OCI-LY1 (cell line): ENCODE results near the gene ATP11A.

Source experiments
- H2AFZ ChIP-seq: fragments of 200-600 bp; sonication (generic), shearing (Covaris generic); 2 replicates; pipeline ENCODE4 v1.6.0; 2014; ENCODE audit warnings: antibody characterized with exemption, mild to moderate bottlenecking, low read length
- H3F3A ChIP-seq: fragments of 200-600 bp; sonication (generic), shearing (Covaris generic); 2 replicates; pipeline ENCODE4 v1.6.0; 2014; ENCODE audit warnings: mild to moderate bottlenecking, antibody characterized with exemption, low read length, moderate library complexity; ENCODE audit not compliant: insufficient read depth
- H3K27ac ChIP-seq: fragments of 200-600 bp; sonication (generic); 2 replicates; pipeline ENCODE4 v1.5.1; 2014; ENCODE audit warnings: low read length, mixed run types, mild to moderate bottlenecking, low read depth; ENCODE audit not compliant: poor library complexity, severe bottlenecking
- H3K27me3 ChIP-seq: fragments of 200-600 bp; sonication (generic); 2 replicates; pipeline ENCODE4 v1.6.0; 2014; ENCODE audit warnings: antibody characterized with exemption, mild to moderate bottlenecking, low read length, moderate library complexity; ENCODE audit not compliant: insufficient read depth
- H3K36me3 ChIP-seq: fragments of 200-600 bp; sonication (generic); 2 replicates; pipeline ENCODE4 v1.6.1; 2014; ENCODE audit warnings: mild to moderate bottlenecking, antibody characterized with exemption, low read length, moderate library complexity, mixed read lengths; ENCODE audit not compliant: insufficient read depth
- H3K4me1 ChIP-seq: fragments of 200-600 bp; sonication (generic); 2 replicates; pipeline ENCODE4 v1.5.1; 2014; ENCODE audit warnings: mild to moderate bottlenecking, low read length, moderate library complexity; ENCODE audit not compliant: insufficient read depth, severe bottlenecking
- H3K4me2 ChIP-seq: fragments of 200-600 bp; sonication (generic), shearing (Covaris generic); 2 replicates; pipeline ENCODE4 v1.6.1; 2014; ENCODE audit warnings: low read length
- H3K4me3 ChIP-seq: fragments of 200-600 bp; sonication (generic); 2 replicates; pipeline ENCODE4 v1.5.1; 2014; ENCODE audit warnings: low read length, low read depth, mild to moderate bottlenecking, mixed read lengths; ENCODE audit not compliant: poor library complexity, severe bottlenecking
- H3K79me2 ChIP-seq: fragments of 200-600 bp; shearing (Covaris generic); 2 replicates; pipeline ENCODE4 v1.6.1; 2016; ENCODE audit warnings: mixed run types, low read length, mixed read lengths; ENCODE audit not compliant: insufficient read depth
- H3K9ac ChIP-seq: fragments of 200-600 bp; sonication (generic), shearing (Covaris generic); 2 replicates; pipeline ENCODE4 v1.6.1; 2014; ENCODE audit warnings: mild to moderate bottlenecking, low read length, mixed read lengths
- H3K9me2 ChIP-seq: fragments of 200-600 bp; sonication (generic), shearing (Covaris generic); 2 replicates; pipeline ENCODE4 v1.6.1; 2014; ENCODE audit warnings: low read depth, mild to moderate bottlenecking, low read length, mixed read lengths
- H3K9me3 ChIP-seq: fragments of 200-600 bp; shearing (Covaris generic); 2 replicates; pipeline ENCODE4 v1.6.1; 2014; ENCODE audit warnings: low read length, mixed read lengths
- H4K20me1 ChIP-seq: fragments of 200-600 bp; sonication (generic), shearing (Covaris generic); 2 replicates; pipeline ENCODE4 v1.6.0; 2016; ENCODE audit warnings: mild to moderate bottlenecking, low read length; ENCODE audit not compliant: insufficient read depth
- EZH2 ChIP-seq: fragments of 200-600 bp; sonication (generic), shearing (Covaris generic); IDR thresholded peaks from 2 replicates; pipeline ENCODE4 v1.8.0; 2017; ENCODE audit warnings: borderline replicate concordance, mixed run types, mild to moderate bottlenecking, antibody characterized with exemption, low read length, moderate library complexity, mixed read lengths
- TF ChIP-seq, protein P1 (sequence below): fragments of 200-600 bp; sonication (generic), shearing (Covaris generic); IDR thresholded peaks from 2 replicates; pipeline ENCODE4 v1.5.1; 2017; ENCODE audit warnings: mild to moderate bottlenecking, antibody characterized with exemption, low read length, moderate library complexity, mixed read lengths

Gene ATP11A

DNA sequence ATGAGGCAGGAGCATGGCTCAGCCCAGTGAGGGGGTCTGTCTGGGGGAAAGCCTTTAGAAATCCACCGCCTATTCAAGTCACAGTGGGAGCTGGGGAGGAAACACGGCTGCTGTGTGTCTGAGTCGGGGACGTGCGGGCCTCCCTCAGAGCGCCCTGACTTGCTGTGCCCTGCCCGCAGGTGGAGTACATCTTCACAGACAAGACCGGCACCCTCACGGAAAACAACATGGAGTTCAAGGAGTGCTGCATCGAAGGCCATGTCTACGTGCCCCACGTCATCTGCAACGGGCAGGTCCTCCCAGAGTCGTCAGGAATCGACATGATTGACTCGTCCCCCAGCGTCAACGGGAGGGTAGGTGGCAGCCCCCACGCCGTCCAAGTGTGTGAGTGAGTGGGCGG is 141.4 kb downstream of the ATP11A start:
- Histone ChIP-seq H3K9ac (no peak overlapping the region), H3K9me3 (no peaks in the 10 kb centered on the region), H3K36me3 (peaks cover 24% of the 10 kb centered on the region; the same call in 1 of the 2 replicates), H2AFZ (no peak overlapping the region), H3K9me2 (no peaks in the 10 kb centered on the region), H3F3A (no peaks in the 10 kb centered on the region), H4K20me1 (no peaks in the 10 kb centered on the region), H3K4me2 (no peak overlapping the region), H3K4me1 (no peaks in the 10 kb centered on the region), H3K4me3 (no peak overlapping the region), H3K27me3 (no peaks in the 10 kb centered on the region), H3K79me2 (no peaks in the 10 kb centered on the region), H3K27ac (no peak overlapping the region)
- TF ChIP-seq EZH2, result no peak
- TF ChIP-seq, protein P1, sequence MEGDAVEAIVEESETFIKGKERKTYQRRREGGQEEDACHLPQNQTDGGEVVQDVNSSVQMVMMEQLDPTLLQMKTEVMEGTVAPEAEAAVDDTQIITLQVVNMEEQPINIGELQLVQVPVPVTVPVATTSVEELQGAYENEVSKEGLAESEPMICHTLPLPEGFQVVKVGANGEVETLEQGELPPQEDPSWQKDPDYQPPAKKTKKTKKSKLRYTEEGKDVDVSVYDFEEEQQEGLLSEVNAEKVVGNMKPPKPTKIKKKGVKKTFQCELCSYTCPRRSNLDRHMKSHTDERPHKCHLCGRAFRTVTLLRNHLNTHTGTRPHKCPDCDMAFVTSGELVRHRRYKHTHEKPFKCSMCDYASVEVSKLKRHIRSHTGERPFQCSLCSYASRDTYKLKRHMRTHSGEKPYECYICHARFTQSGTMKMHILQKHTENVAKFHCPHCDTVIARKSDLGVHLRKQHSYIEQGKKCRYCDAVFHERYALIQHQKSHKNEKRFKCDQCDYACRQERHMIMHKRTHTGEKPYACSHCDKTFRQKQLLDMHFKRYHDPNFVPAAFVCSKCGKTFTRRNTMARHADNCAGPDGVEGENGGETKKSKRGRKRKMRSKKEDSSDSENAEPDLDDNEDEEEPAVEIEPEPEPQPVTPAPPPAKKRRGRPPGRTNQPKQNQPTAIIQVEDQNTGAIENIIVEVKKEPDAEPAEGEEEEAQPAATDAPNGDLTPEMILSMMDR, result no peak

DNA sequence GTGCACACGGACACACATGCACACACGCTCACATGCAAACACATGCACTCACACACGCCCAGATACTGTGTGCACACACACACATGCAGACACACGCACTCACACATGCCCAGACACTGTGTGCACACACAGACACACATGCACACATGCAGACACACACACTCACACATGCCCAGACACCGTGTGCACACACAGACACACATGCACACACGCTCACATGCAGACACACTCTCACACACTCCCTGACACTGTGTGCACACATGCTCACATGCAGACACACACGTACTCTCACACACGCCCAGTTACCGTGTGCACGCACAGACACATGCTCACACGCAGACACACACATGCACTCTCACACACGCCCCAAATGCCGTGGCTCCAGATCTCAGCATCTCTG is 142.0 kb downstream of the ATP11A start:
- no peak overlapping the region for H3K27ac ChIP-seq
- H2AFZ ChIP-seq, result no peak overlapping the region
- no peak overlapping the region for H3K4me3 ChIP-seq
- H3K79me2 ChIP-seq, result no peaks in the 10 kb centered on the region
- H3K36me3 ChIP-seq, result peaks cover 24% of the 10 kb centered on the region; the same call in 1 of the 2 replicates
- H3K27me3 ChIP-seq, result no peaks in the 10 kb centered on the region
- no peaks in the 10 kb centered on the region for H3K9me3 ChIP-seq
- no peak overlapping the region for H3K4me2 ChIP-seq
- H3F3A ChIP-seq, result no peaks in the 10 kb centered on the region
- no peaks in the 10 kb centered on the region for H3K4me1 ChIP-seq
- TF ChIP-seq, protein P1, result no peak
- TF ChIP-seq EZH2, result no peak
- no peaks in the 10 kb centered on the region for H3K9me2 ChIP-seq
- no peaks in the 10 kb centered on the region for H4K20me1 ChIP-seq
- H3K9ac ChIP-seq, result no peak overlapping the region

DNA sequence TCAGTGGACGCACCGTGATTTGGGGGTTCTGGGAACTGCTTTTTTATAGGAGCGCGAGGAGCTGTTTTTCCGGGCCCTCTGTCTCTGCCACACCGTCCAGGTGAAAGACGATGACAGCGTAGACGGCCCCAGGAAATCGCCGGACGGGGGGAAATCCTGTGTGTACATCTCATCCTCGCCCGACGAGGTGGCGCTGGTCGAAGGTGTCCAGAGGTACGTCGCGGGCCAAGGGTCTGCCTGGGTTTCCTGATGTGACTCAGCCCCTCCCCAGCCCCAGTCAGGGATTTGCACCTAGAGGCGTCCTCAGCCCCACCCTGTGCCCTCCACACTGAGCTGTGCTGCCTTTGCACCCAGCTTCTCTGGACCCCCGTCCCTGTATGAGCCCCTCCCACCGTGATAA is 143.0 kb downstream of the ATP11A start:
- Histone ChIP-seq H3K9me3 (no peaks in the 10 kb centered on the region), H3K9ac (no peak overlapping the region), H2AFZ (no peak overlapping the region), H4K20me1 (no peaks in the 10 kb centered on the region), H3K27me3 (no peaks in the 10 kb centered on the region), H3K27ac (no peak overlapping the region), H3K79me2 (no peaks in the 10 kb centered on the region), H3K9me2 (no peaks in the 10 kb centered on the region), H3F3A (no peaks in the 10 kb centered on the region), H3K4me3 (no peak overlapping the region), H3K4me1 (no peaks in the 10 kb centered on the region), H3K4me2 (no peak overlapping the region), H3K36me3 (peaks cover 24% of the 10 kb centered on the region; the same call in 1 of the 2 replicates)
- TF ChIP-seq EZH2, result no peak
- TF ChIP-seq, protein P1, result no peak
